Measurements from ENCODE around the gene RALGPS1.

GRCh38 chr9:126974594-126974993, 60.0 kb downstream of the RALGPS1 start:
- no peak for TF ChIP-seq CTCF (IDR thresholded peaks at IDR 0.05)
- TF ChIP-seq POLR2A (IDR thresholded peaks at IDR 0.05): no peak
- no peak for TF ChIP-seq POLR2AphosphoS5 (IDR thresholded peaks at IDR 0.05)
